Neural cell (in vitro differentiated cells): ENCODE results near the gene GPR107.

Source experiments
- EZH2 ChIP-seq: fragments of 200-600, 300-800 bp; shearing (Covaris generic), sonication (generic); IDR thresholded peaks from 2 replicates; pipeline ENCODE4 v1.6.1; 2014; ENCODE audit warnings: antibody characterized with exemption, low read length, borderline replicate concordance, mild to moderate bottlenecking; ENCODE audit not compliant: insufficient read depth, poor library complexity, severe bottlenecking
- MXI1 ChIP-seq: fragments of 450-650 bp; conservative IDR thresholded peaks from 2 replicates; pipeline ENCODE4 v1.6.1; 2014; ENCODE audit warnings: antibody characterized with exemption, mild to moderate bottlenecking; ENCODE audit not compliant: poor library complexity, severe bottlenecking
- POLR2AphosphoS5 ChIP-seq: IDR thresholded peaks from 2 replicates; pipeline ENCODE4 v1.6.1; 2012
- RAD21 ChIP-seq: fragments of 450-650 bp; conservative IDR thresholded peaks from 2 replicates; pipeline ENCODE4 v1.6.1; 2014; ENCODE audit warnings: antibody characterized with exemption, mild to moderate bottlenecking, moderate library complexity
- REST ChIP-seq: IDR thresholded peaks from 2 replicates; pipeline ENCODE4 v1.6.1; 2012; ENCODE audit warnings: borderline replicate concordance
- SMC3 ChIP-seq: fragments of 450-650 bp; conservative IDR thresholded peaks from 2 replicates; pipeline ENCODE4 v1.6.1; 2014; ENCODE audit warnings: antibody characterized with exemption, mild to moderate bottlenecking, moderate library complexity; ENCODE audit not compliant: poor library complexity
- TAF1 ChIP-seq: IDR thresholded peaks from 2 replicates; pipeline ENCODE4 v1.6.1; 2012; ENCODE audit warnings: low read depth
- TF ChIP-seq, protein P1 (sequence below): fragments of 450-650 bp; IDR thresholded peaks from 2 replicates; pipeline ENCODE4 v1.5.1; 2014; ENCODE audit warnings: antibody characterized with exemption, mild to moderate bottlenecking, moderate library complexity; ENCODE audit not compliant: poor library complexity, severe bottlenecking

DNA sequence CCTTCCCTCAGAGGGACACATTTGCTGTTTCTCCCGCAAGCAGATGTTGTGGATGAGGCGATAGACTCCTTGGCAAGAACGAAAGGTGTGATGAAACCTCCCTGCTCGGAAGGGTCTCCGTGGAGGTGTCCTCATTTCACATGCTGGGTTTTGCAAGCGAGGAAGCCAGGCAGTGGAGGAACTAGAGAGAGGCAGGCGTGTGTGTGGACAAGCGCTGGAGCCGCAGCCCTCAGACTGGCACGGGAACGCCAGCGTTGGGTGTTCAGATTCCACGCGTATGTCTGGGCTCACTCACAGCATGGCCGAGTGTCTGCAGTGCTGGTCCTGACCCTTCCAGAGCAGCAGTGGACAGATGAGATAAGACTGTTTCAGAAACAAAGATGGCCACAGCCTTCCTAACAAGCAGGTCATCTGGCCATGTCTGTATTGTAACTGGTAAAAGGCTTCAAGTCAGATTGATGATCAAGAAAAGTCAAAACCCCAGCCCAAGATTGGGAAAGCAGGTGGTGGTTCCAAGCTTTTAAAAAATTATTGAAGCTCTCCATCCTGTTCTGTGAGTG, 83.5 kb downstream of the GPR107 start:
- TF ChIP-seq RAD21 (no peak), EZH2 (no peak), REST (no peak), SMC3 (no peak), MXI1 (no peak), TAF1 (no peak), POLR2AphosphoS5 (no peak)
- TF ChIP-seq, protein P1, sequence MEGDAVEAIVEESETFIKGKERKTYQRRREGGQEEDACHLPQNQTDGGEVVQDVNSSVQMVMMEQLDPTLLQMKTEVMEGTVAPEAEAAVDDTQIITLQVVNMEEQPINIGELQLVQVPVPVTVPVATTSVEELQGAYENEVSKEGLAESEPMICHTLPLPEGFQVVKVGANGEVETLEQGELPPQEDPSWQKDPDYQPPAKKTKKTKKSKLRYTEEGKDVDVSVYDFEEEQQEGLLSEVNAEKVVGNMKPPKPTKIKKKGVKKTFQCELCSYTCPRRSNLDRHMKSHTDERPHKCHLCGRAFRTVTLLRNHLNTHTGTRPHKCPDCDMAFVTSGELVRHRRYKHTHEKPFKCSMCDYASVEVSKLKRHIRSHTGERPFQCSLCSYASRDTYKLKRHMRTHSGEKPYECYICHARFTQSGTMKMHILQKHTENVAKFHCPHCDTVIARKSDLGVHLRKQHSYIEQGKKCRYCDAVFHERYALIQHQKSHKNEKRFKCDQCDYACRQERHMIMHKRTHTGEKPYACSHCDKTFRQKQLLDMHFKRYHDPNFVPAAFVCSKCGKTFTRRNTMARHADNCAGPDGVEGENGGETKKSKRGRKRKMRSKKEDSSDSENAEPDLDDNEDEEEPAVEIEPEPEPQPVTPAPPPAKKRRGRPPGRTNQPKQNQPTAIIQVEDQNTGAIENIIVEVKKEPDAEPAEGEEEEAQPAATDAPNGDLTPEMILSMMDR, result no peak
